HG02678 (cell line): ENCODE results near the gene REG4.
A peak's percentile ranks its signal among the peaks of the same experiment; 100 is the strongest.
"Not testable (repeated sequence)": the region's sequence is repeated elsewhere in the genome, so short reads cannot be mapped to it uniquely, and the experiment has no call there.

Experiments
- ATAC-seq: cut with Tn5 transposase; IDR thresholded peaks from one replicate; pipeline ENCODE4 v1.9.1; 2021; ENCODE audit warnings: mild to moderate bottlenecking, moderate library complexity; ENCODE audit not compliant: unreplicated experiment

Gene REG4

DNA sequence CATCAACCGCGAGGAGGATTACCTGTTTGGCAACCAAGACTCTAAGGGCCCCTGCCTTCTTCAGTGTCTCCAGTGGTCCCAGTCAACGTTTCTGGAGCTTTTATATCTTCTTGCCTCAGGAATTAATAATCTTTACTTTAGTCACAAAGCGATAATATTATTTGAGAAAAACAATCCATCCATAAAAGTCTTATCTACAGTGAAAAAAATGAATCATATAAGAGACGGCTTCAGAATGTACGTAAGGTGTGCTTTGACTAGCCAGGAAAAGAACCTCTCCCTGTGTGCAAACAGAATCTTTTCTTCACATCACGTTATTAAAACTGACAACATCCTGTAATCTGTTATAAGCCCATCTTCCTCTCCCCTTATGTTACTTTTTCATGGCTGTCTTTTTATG is at the start of gene REG4:
Gene REG4, minus strand, starts transcription at position 74 of the 400 bp plus-strand sequence. CDS start 2,691 bp downstream, outside the sequence.
- ATAC-seq: no peak

DNA sequence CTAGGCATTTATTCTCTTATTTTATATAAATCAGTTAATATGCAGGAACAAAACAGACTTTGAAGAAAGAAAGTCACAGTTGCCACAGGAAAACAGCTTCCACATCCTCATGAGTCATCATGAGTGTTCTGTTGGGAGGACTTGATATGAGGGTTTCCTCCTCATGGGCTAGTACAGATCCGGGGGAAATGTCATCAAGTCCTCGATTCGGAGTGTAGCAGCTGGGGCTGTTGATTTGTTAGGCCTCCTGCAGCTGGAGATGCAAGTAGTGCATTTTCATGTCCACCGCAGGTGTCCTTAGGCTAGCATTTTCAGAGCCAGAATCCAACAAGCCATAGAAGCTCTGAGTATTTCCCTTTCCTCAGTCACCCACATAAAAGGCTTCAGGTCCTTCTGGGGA is 48.4 kb upstream of the REG4 start:
- ATAC-seq: no peak

DNA sequence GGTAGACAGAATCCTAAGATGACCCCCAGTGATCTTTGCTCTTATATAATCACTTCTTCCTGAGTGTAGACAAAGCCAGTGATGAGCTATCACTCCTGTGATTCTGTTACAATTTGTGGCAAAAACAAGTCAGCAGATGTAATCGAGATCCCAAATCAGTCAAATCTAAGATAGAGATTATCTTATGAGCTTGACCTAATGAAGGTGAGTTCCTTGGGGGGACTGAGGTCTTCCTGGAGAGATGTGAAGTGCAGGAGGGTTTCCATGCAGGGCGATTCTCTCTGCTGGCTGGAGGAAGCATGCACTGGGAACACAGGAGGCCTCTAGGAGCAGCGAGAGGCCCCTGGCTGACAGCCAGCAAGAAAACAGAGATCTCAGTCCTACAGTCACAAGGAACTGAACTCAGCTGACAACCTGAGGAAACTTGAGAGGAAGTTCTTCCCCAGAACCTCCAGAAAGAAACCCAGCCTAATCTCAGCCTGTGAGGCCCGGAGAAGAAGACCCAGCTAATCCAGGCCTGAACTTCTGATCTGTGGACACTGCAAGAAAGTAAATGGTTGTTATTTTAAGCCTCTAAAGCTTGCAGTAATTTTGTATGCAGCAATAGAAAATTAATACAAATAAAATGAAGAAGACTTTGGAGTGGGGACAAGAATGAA is 47.4 kb upstream of the REG4 start:
- ATAC-seq: not testable (repeated sequence)

DNA sequence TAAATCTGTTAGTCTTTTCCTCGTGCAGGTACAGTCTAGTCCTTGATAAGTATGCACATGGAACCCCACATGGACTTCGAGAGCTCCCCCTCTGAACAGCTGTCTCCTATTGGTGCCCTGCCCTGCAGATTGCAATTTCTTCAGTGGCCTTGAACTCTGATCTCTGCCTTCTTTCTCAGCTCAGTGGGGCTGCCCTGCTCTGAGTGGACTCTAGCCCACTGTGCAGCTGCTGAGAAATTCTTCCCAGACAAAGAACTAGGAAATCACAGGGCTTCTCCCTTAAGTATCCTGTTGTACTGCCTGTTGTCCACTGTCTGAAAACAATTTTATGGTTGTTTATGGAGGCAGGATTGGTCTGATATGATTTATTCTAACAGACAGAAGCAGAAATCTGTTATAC is 46.9 kb upstream of the REG4 start:
- ATAC-seq: no peak

DNA sequence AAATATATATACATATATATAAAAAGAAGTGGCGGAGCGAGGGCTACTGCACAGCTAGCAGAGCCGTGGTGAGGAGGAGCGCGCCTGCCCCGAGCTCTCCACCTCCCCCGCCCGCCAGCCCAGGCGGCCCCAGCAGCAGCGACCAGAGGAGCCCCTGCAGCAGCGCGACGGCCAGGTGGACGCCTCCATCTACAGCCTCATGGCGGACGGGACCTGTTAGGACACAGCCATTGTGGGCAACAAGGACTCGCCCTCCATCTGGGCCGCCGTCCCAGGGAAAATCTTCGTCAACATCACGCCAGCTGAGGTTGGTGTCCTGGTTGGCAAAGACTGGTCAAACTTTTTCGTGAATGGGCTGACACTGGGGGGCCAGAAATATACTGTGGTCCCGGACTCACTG is 41.9 kb upstream of the REG4 start:
- no peak for ATAC-seq

DNA sequence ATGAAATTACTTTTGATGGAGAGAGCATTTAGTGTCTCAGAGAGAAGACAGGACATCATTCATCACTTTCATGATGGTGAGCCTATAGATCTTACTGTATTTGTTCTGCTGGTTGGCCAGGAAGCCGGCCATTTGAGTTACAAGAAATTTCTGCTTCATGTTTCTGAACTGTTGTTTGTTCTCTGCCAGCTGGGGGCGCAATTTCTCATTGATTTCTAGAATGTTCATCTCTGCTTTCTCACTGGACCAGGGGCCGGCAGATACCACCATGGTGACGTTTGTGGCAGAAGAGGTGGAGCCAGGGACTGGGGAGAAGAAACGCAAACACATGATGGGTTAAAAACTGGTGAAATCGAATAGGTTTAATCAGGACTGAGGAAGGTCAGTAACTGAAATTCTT is 32.9 kb upstream of the REG4 start:
- ATAC-seq: not testable (repeated sequence)

DNA sequence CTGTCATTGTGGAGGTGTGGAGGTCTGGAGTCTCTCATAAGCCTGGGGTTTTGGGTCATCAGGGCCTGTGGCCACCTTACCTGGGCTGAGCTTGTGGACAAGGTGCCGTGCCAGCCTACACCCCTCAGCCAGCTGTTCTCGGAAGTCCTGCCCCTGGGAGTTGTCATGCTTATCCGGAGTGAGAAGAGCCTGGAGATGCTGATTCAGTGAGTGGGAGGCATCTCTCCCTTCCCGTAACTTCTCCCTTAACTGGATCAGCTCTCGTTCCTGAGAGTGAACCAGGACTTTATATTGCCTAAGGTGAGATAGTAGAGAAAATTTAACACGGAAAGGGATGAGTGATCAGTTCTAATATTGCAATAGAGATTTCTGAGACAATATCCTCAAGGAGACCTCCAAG is 30.0 kb upstream of the REG4 start:
- no peak for ATAC-seq

DNA sequence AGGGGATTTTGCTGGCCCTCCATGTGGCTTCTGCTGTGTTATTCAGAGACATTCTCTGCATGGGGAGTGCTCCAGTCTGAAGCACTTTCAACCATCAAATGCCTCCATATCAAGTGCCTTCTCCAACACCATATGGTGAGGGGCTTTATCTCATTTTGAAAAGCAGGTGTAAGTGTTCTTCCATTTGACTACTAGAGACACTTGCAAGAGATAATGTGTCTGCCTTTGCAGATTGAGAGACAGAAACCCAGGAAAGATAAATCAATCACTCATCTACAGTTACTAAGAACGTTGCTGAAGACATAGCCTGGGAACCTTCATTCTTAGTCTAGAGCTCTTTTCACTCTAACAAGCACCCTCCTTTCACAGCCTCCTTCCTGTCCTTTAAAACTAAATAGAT is 29.5 kb upstream of the REG4 start:
- ATAC-seq: no peak

DNA sequence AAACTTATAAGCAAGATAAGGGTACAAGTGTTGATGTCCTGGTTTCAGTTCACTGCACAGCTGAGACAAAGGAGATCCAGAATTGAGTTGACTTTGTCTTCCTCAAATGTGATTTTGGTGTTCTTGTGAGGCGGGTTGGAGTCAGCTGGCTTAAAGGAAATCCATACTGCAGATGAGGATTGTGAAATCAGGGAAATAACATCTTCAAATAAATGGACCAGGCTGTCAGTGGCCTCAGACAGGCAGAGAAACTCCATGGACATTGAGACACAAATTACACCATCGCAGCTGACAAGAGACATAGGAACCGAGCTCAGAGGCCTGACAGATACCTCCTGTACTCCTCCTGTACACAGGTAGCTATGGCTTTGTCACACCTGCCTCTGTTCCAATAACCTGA is 27.0 kb upstream of the REG4 start:
- no peak for ATAC-seq

DNA sequence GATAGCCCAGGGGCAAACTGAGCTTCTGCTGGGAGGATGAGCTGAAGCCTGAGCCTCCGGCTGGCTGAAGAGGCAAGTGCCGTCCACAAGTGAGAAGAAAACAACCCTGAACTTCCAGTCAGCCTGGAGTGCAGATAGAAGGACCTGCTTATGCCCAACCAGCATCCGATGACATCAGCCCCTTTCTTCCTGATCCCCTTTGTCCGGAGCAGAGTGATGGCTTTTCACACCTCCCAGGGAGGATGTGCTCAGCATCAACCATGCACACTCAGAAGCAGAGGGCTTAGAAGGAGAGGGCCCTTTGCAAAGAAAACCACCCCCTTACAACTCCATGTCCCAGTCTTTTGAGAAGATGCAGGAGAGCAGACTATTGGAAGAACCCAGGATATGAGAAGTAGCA is 23.7 kb upstream of the REG4 start:
- no peak for ATAC-seq

DNA sequence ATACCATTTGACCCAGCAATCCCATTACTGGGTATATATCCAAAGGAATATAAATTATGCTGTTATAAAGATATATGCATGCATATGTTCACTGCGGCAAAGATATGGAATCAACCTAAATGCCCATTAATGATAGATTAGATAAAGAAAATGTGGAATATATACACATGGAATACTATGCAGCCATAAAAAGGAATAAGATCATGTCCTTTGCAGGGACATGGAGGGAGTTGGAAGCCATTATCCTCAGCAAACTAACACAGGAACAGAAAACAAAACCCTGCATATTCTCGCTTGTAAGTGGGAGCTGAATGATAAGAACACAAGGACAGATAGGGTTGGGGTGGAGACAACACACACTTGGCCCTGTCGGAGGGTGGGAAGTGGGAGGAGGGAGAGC is 19.8 kb upstream of the REG4 start:
- no peak for ATAC-seq

DNA sequence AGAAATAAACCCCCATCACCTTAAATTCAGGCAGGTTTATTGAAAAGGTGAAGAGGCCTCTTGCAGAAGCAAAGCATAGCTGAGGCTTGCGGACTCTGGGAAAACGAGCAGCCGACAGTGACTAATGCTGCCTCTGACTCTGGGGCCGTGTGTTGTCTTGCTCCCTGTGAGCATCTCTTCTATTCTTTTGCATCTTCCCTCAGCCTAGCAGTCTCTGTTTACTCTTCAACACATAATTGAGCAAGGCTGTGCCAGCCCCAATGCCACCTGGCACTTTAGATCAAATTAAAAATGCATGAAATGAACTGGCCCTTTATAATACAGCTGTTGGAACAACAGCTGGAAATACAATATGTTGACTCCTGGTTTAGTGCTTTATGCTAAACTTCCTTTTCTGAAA is 18.4 kb upstream of the REG4 start:
- no peak for ATAC-seq

DNA sequence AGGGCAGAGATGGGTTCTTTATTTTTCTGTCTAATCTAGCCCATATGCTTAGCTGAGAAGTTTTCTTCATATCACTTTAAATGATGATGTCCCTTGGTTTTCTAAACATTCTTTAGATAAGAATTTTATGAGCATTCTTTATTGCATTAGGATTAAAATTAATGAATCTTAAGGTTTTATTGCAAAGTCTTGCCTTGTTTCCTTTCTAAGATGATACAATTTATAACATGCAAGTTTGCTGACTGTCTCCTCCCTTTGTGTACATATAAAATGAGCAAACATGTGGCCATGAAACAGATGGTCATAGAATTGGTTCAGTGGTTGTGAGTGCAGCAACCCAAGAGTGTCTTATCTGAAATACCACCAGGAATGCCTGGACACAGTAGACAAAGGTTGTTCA is 17.7 kb upstream of the REG4 start:
- not testable (repeated sequence) for ATAC-seq

DNA sequence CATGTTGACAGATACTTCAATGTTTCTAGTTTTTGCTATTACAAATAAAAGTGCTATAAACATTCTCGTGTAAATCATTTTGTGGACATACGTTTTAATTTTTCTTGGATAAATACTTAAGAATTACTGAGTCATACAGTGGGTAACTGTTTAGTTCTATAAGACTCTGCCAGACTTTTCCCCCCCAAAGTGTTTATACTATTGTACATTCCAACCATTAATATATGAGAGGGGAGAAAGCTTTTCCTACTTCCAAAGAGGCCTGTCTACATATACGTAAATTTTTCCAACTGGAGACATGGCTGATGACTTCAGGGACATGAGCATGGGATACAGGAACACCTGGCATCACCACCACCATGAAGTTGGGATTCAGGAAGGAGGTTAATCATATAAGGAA is 17.0 kb upstream of the REG4 start:
- ATAC-seq: no peak

DNA sequence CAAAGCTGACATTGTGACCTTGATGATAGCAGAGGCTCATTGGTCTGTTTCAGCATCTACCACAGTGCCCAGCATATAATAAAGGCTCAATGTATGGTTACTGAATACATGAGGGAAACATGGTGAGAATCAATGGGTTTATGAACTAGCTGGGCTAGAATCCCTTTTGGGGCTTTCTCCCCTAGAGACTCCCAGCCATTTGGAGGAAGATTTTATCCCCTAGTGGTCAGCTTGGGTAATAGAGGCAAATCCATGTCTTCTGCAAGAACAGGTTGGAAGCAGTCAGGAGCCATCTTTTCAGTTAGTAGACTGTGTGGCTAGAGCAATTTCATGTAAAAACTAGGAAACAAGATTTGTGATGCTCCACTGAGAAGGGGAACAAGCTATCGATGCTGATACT is 15.8 kb upstream of the REG4 start:
- no peak for ATAC-seq

DNA sequence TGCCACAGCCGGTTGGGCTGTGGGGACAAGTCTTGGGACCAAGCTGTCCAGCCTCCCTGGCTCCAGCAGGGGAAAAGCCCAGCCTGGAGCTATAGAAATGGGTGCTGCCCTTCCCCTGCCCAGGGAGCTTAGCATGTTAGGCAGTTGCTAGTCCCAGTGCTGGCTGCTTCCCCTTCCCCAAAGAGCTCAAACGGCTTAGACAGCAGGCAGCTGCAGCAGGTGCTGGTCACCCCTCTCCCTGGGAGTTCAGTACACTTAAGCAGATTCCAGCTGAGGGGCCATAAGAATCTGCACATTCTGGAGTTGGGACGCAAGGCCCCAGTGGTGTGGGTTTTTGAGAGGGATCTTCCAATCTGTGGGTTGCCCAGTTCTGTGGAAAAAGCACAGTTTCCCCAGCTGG is 11.1 kb upstream of the REG4 start:
- no peak for ATAC-seq

DNA sequence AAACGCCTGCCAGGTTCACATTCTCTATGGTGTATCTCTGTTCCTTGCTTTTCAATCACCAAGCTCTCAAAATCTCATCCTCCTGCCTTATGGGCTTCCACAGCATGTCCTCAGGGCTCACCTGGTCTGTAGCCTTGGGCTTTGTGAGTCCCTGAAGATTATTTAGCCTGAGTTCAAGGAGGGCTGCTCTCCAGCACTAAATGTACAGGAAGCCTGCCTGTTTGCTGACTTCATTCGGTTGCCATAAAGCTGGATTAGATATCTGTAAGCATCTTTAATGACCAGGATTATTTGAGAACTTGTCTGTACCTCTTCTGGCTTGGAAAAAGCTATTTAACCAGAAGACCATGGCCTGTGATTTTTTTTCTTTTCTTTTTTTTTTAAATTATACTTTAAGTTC is 6.9 kb upstream of the REG4 start:
- no peak for ATAC-seq

DNA sequence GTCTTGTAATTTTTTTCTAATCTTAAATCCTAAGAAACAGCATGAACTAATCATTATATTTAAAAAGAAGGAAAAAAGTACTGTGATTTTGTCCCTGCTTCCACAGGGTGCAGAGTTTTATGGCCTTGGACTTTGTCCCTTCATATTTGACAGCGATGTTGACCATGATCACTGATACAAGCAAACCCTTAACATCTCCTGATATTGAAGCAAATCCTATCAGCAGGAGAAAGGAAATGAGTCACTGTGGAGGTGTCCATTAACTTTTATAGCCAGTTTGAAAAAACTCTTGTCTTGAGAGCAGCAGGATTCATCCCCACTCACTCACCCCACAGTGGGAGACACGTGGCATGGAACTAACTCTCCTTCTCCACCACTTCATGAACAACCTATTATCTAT is 5.1 kb upstream of the REG4 start:
- ATAC-seq: no peak

DNA sequence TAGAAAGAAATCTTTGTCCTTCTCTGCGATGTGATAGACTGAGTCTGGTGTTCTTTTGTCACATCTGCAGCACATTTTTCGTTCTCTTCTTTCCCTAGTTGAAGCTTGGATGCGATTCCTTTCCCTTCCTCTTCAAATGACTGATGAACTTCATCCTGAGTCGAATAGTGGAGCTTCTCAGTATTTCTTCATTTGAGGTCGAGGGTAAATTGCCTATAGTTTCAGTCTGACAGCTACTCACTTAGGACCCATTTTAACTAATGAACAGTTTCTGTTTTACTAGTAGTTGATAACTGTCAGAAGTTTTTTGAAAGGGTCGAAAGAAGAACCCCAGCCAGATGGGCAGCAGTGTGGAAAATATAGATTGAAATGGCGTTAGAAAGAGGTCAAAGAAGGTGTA is 4.7 kb upstream of the REG4 start:
- ATAC-seq: no peak

DNA sequence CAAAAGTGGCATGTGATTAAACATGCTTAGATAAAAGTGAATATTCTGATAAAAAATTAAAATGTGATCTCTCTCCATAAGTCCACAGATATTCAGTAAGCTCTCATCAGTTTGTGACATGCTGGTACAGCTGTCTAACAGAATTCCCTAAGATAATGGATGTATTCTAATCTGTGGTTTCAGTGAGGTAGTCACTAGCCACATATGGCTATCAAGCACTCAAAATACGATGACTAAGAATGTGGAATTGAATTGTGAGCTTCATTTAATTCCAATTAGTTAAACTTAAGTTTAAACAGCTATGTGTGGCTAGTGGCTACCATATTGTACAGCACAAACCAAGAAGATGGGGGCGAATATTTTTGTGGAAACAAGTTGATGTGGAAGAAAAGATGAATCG is 4.1 kb upstream of the REG4 start:
- no peak for ATAC-seq

DNA sequence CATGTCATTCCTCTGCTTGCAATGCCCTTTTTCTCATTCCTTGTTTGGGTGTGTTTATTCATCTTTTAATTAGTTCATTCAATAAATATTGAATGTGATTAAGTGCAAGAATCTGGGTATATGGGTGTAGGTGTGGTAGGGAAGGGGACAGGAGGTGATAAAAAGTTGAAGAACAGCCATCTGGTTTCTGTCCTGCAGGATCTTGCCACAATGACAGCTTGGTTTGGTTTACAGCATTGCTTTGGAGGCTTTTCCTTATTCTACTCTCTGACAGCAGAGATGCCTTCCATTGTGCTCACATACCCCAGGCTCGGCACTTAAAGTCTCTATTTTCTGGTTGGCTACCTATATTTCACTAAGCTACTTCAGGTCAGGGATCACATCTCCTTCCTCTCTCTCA is 3.0 kb upstream of the REG4 start:
- no peak for ATAC-seq

DNA sequence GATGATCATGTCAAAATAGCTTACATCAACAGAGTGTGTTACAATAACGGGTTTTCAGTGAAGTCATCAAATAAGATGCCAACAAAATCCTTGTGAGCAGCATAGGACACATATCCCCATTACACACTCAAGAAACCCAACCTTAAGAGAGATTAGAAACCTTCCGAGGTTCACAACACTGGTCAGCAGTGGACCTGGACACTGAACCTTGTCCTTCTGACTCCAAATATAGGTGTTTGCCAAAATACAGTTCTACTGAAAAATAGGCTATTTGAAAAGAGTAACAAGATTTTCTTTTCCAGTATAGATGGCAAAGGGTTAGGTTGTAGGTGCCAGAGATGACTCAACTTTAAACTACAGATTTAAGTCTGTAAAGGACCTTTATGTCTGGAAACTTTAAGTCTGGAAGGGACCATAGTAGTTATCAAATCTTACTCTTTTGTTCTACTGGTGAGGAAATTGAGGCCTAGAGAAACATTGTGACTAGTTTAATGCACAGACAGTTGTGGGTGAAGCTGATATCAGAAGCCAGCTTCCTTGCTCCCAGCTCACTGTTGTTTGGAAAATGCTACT is 811 bp upstream of the REG4 start:
- ATAC-seq: no peak

DNA sequence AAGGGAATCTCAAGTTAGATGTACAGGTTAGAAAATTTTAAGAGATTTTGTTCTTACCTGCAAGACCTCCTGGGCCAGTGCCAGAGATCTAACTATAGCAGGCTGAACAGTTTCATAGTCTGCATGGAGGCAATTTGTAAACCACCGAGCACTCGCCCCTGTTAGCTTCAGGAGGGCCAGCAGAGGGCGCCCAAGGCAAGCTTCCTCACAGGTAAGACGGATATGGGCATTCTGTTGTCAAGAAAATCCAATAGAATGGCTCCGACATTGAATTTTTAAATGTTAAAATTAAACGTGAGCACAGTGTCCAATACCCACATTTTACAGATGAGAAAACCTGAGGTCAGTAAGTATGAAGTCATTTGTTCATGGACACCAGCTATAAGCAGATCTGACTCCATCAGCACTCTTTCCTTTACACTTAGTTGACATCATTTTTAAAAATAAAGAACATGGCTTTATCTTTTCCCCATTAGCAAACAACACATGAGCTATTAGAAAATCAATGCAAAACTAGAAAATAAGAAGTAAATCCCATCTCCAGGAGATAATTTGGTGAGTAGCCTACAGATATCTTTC is 2.2 kb downstream of the REG4 start:
- peak; percentile 90 for ATAC-seq
